Measurements from ENCODE around the gene STK32C.

DNA sequence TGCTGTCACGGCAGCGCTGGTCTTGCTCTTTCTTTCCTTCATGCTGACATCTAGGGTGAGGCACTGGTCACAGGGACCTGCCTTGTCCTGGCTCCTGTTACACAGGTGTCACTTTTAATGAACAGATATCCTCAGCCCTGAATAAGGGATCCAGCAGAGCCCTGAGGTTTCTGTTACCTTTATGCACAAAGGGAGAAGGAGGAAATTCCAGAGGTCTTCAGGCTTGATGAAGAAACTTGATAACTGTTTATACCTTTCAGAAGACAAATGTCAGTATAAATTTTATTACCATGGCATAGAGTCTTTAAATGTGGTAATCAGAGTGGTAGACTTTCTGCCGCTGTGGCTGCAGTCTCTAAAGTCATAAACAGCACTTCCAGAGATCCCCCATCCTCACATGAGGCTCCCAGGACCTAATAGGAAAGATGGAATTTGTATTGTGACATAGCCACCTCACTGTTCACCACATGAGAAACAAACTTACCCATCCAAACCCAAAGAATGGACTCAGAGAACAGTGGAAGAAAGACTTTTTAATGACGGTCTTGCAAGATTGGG lies 27.0 kb upstream of the STK32C start:
- TF ChIP-seq CTCF (IDR thresholded peaks at IDR 0.05 in 4 of 5, conservative IDR thresholded peaks at IDR 0.05 in 1 of 5) (no peak), POLR2A (IDR thresholded peaks at IDR 0.05) (no peak)

Data from gastrocnemius medialis (tissue), 4 donors.